ENCODE data around the gene ATP1A4. TPM values are rescaled to one million over a fixed set of nuclear protein-coding genes. Genes with fewer than 3 reads are reported as not detected.

ATP1A4 gene
- total and polyA plus RNA-seq, 2 of the 13 experiments (the other 11 are each of a cell fraction or from before 2014, with no cell fraction given) = not detected

DNA sequence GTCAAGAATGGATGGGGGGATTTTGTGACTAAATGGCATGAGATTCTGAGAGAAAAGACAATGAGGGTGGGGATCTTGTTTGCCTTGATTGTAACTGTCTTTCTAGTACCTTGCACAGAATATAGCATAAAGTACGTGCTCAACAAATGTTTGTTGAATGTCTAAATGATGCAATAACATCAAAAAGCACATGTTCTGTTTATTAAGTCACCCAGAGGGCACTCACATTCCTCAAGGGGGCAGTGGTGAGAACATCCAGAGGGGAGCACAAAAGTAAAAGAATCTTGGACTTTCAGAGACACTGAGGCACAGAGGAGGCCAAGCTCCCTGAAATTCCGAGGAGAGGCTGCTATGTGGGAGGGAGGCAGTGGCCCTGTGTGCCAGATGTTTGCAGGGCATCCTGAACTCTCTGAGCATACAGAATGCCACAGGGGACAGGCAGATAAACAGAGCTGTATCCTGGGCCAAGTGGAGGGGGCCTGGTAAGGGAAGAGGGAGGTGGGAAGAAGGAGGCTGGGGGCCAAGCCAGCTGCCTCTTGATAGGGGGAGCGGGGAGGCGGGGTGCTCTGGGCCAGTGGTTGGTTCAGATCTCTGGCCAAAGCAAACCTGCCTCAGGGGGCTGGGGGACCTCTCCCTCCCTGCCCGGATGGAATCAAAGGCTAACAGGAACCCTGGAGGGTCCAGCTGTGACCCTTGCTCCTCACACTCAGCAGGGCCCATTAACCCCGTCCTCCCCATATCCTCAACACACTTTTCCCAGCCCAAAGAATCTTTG is 42.3 kb upstream of the ATP1A4 start (continued):
- TF ChIP-seq ZNF44 (CRISPR knock-in tag; IDR thresholded peaks at IDR 0.05) = no peak
- peak in 1 of 2 experiments; percentile 59; a peak in 1 of 4 replicates for TF ChIP-seq EP300 (IDR thresholded peaks at IDR 0.05; ENCODE audit: low read depth in 2 of 2, low read length in 2 of 2)
- TF ChIP-seq EP300 (CRISPR knock-in tag; IDR thresholded peaks at IDR 0.05; ENCODE audit: borderline replicate concordance) = no peak
- TF ChIP-seq CAMTA2 (CRISPR knock-in tag; IDR thresholded peaks at IDR 0.05; ENCODE audit: borderline replicate concordance) = no peak
- no peak for TF ChIP-seq KLF9 (CRISPR knock-in tag; IDR thresholded peaks at IDR 0.05; ENCODE audit: low read depth)
- TF ChIP-seq GLMP (CRISPR knock-in tag; IDR thresholded peaks at IDR 0.05; ENCODE audit: borderline replicate concordance) = no peak
- peak; percentile 47 for TF ChIP-seq TEAD3 (CRISPR knock-in tag; optimal IDR thresholded peaks at IDR 0.05; ENCODE audit: borderline replicate concordance)
- TF ChIP-seq PCBP1 (IDR thresholded peaks at IDR 0.05; ENCODE audit: borderline replicate concordance, low read depth, low read length) = no peak
- no peak for TF ChIP-seq ATM (IDR thresholded peaks at IDR 0.05; ENCODE audit: borderline replicate concordance)
- peak; percentile 48; the same call in 1 of the 2 replicates for TF ChIP-seq ZNF770 (CRISPR knock-in tag; IDR thresholded peaks at IDR 0.05)
- TF ChIP-seq PHF5A (CRISPR knock-in tag; IDR thresholded peaks at IDR 0.05; ENCODE audit: low read depth, unreplicated experiment) = no peak
- no peak for TF ChIP-seq ZNF460 (CRISPR knock-in tag; IDR thresholded peaks at IDR 0.05; ENCODE audit: borderline replicate concordance)
- TF ChIP-seq ZNF660 (CRISPR knock-in tag; IDR thresholded peaks at IDR 0.05; ENCODE audit: borderline replicate concordance, low read depth) = no peak
- TF ChIP-seq NBN (conservative IDR thresholded peaks at IDR 0.05) = no peak
- no peak for TF ChIP-seq ZNF790 (CRISPR knock-in tag; IDR thresholded peaks at IDR 0.05; ENCODE audit: borderline replicate concordance)
- no peak for TF ChIP-seq PHF8 (CRISPR knock-in tag; IDR thresholded peaks at IDR 0.05)
- TF ChIP-seq, protein P1, sequence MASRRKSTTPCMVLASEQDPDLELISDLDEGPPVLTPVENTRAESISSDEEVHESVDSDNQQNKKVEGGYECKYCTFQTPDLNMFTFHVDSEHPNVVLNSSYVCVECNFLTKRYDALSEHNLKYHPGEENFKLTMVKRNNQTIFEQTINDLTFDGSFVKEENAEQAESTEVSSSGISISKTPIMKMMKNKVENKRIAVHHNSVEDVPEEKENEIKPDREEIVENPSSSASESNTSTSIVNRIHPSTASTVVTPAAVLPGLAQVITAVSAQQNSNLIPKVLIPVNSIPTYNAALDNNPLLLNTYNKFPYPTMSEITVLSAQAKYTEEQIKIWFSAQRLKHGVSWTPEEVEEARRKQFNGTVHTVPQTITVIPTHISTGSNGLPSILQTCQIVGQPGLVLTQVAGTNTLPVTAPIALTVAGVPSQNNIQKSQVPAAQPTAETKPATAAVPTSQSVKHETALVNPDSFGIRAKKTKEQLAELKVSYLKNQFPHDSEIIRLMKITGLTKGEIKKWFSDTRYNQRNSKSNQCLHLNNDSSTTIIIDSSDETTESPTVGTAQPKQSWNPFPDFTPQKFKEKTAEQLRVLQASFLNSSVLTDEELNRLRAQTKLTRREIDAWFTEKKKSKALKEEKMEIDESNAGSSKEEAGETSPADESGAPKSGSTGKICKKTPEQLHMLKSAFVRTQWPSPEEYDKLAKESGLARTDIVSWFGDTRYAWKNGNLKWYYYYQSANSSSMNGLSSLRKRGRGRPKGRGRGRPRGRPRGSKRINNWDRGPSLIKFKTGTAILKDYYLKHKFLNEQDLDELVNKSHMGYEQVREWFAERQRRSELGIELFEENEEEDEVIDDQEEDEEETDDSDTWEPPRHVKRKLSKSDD (CRISPR knock-in tag; IDR thresholded peaks at IDR 0.05; ENCODE audit: low read depth) = no peak
- no peak for TF ChIP-seq RBFOX2 (IDR thresholded peaks at IDR 0.05; ENCODE audit: low read depth, low read length)
- no peak for TF ChIP-seq ZNF17 (CRISPR knock-in tag; IDR thresholded peaks at IDR 0.05)
- TF ChIP-seq PITX1 (CRISPR knock-in tag; IDR thresholded peaks at IDR 0.05) = 0 out of 2 replicates have a peak, but pooled peaks have one; percentile 32
- peak; percentile 58; the same call in 1 of the 2 replicates for TF ChIP-seq NR2F2 (IDR thresholded peaks at IDR 0.05; ENCODE audit: borderline replicate concordance, low read depth)
- 0 out of 2 replicates have a peak, but pooled peaks have one; percentile 34 for TF ChIP-seq MTA1 (CRISPR knock-in tag; IDR thresholded peaks at IDR 0.05; ENCODE audit: borderline replicate concordance)
- TF ChIP-seq ZFP1 (CRISPR knock-in tag; IDR thresholded peaks at IDR 0.05) = no peak
- TF ChIP-seq KAT8 (CRISPR knock-in tag; IDR thresholded peaks at IDR 0.05) = 0 out of 2 replicates have a peak, but pooled peaks have one; percentile 16
- peak; percentile 8; the same call in 1 of the 2 replicates for TF ChIP-seq SOX5 (CRISPR knock-in tag; IDR thresholded peaks at IDR 0.05; ENCODE audit: borderline replicate concordance)
- TF ChIP-seq ZMYM3 (CRISPR knock-in tag; IDR thresholded peaks at IDR 0.05) = peak; percentile 87

All from HepG2 (cell line).